H9 (cell line): ENCODE results near the gene GSG1L. TPM values are rescaled to one million over a fixed set of nuclear protein-coding genes. Genes with fewer than 3 reads are reported as not detected.

Experiments
- DNase-seq: peaks from one replicate; pipeline ENCODE4 v3.0.0-alpha.2; 2017
- H2AFZ ChIP-seq: one replicate; pipeline ENCODE4 v1.6.1; 2013; ENCODE audit warnings: mild to moderate bottlenecking, low read length, control low read depth, moderate library complexity
- H2AK5ac ChIP-seq: 2 replicates; pipeline ENCODE4 v1.6.1; 2013; ENCODE audit warnings: low read length, control low read depth, mixed read lengths; ENCODE audit not compliant: insufficient read length
- H2BK120ac ChIP-seq: one replicate; pipeline ENCODE4 v1.6.1; 2013; ENCODE audit warnings: low read depth, mild to moderate bottlenecking, low read length, control low read depth, inconsistent platforms; ENCODE audit not compliant: poor library complexity, severe bottlenecking
- H2BK12ac ChIP-seq: 2 replicates; pipeline ENCODE4 v1.6.1; 2013; ENCODE audit warnings: low read length, control low read depth, mixed read lengths, low read depth; ENCODE audit not compliant: insufficient read length
- H2BK15ac ChIP-seq: 2 replicates; pipeline ENCODE4 v1.6.1; 2013; ENCODE audit warnings: low read depth, low read length, control low read depth
- H2BK20ac ChIP-seq: one replicate; pipeline ENCODE4 v1.6.1; 2013; ENCODE audit warnings: low read depth, mild to moderate bottlenecking, low read length, control low read depth, inconsistent platforms; ENCODE audit not compliant: poor library complexity, severe bottlenecking
- H2BK5ac ChIP-seq: 2 replicates; pipeline ENCODE4 v1.6.1; 2013; ENCODE audit warnings: low read length, control low read depth, mixed read lengths; ENCODE audit not compliant: insufficient read length
- H3K14ac ChIP-seq: 2 replicates; pipeline ENCODE4 v1.6.1; 2013; ENCODE audit warnings: low read length, control low read depth; ENCODE audit not compliant: insufficient read depth
- H3K18ac ChIP-seq: 2 replicates; pipeline ENCODE4 v1.6.1; 2013; ENCODE audit warnings: low read depth, mild to moderate bottlenecking, mixed read lengths, low read length, control low read depth; ENCODE audit not compliant: insufficient read length
- H3K23ac ChIP-seq: 2 replicates; pipeline ENCODE4 v1.6.1; 2013; ENCODE audit warnings: low read length, control low read depth, mixed read lengths, low read depth; ENCODE audit not compliant: insufficient read length
- H3K23me2 ChIP-seq: 2 replicates; pipeline ENCODE4 v1.6.1; 2013; ENCODE audit warnings: low read depth, mild to moderate bottlenecking, mixed read lengths, low read length, control low read depth; ENCODE audit not compliant: insufficient read length, poor library complexity, severe bottlenecking
- H3K27ac ChIP-seq: 2 replicates; pipeline ENCODE4 v1.5.1; 2013; ENCODE audit warnings: low read length, control low read depth, mixed read lengths, low read depth; ENCODE audit not compliant: insufficient read length
- H3K27me3 ChIP-seq: 2 replicates; pipeline ENCODE4 v1.6.1; 2013; ENCODE audit warnings: low read length, control low read depth, inconsistent platforms; ENCODE audit not compliant: insufficient read depth
- H3K4ac ChIP-seq: 2 replicates; pipeline ENCODE4 v1.6.1; 2013; ENCODE audit warnings: low read depth, mild to moderate bottlenecking, control low read depth, inconsistent platforms, low read length, moderate library complexity
- H3K4me1 ChIP-seq: 2 replicates; pipeline ENCODE4 v1.6.1; 2013; ENCODE audit warnings: low read length, control low read depth, inconsistent platforms; ENCODE audit not compliant: insufficient read depth
- H3K4me2 ChIP-seq: 2 replicates; pipeline ENCODE4 v1.6.1; 2013; ENCODE audit warnings: low read length, control low read depth, mixed read lengths; ENCODE audit not compliant: insufficient read length, insufficient read depth
- H3K56ac ChIP-seq: 2 replicates; pipeline ENCODE4 v1.6.1; 2013; ENCODE audit warnings: low read depth, mild to moderate bottlenecking, mixed read lengths, low read length, control low read depth; ENCODE audit not compliant: insufficient read length
- H3K79me1 ChIP-seq: 2 replicates; pipeline ENCODE4 v1.6.1; 2013; ENCODE audit warnings: low read depth, mild to moderate bottlenecking, moderate library complexity, low read length, control low read depth, inconsistent platforms; ENCODE audit not compliant: insufficient read depth, poor library complexity, severe bottlenecking
- H3K79me2 ChIP-seq: 2 replicates; pipeline ENCODE4 v1.6.1; 2013; ENCODE audit warnings: low read length, control low read depth, inconsistent platforms; ENCODE audit not compliant: insufficient read depth
- H3K9ac ChIP-seq: 2 replicates; pipeline ENCODE4 v1.6.1; 2013; ENCODE audit warnings: low read length, control low read depth, mixed read lengths; ENCODE audit not compliant: insufficient read length; ENCODE audit errors: extremely low read depth
- H3K9me3 ChIP-seq: one replicate; pipeline ENCODE4 v1.6.1; 2013; ENCODE audit warnings: low read depth, low read length, inconsistent platforms; ENCODE audit not compliant: control insufficient read depth
- H3T11ph ChIP-seq: one replicate; pipeline ENCODE4 v1.6.1; 2013; ENCODE audit warnings: mild to moderate bottlenecking, low read length, control low read depth, inconsistent platforms
- H4K20me1 ChIP-seq: one replicate; pipeline ENCODE4 v1.6.1; 2013; ENCODE audit not compliant: control insufficient read depth, insufficient read length, insufficient read depth
- H4K5ac ChIP-seq: 2 replicates; pipeline ENCODE4 v1.6.1; 2013; ENCODE audit warnings: low read depth, mild to moderate bottlenecking, mixed read lengths, low read length, control low read depth; ENCODE audit not compliant: insufficient read length
- H4K8ac ChIP-seq: replicated peaks from 2 replicates; pipeline ENCODE4 v1.6.1; 2013; ENCODE audit warnings: low read length, control low read depth, mixed read lengths, low read depth; ENCODE audit not compliant: insufficient read length
- H4K91ac ChIP-seq: 2 replicates; pipeline ENCODE4 v1.6.1; 2013; ENCODE audit warnings: low read depth, mild to moderate bottlenecking, moderate library complexity, mixed read lengths, low read length, control low read depth; ENCODE audit not compliant: insufficient read length
- H3K27ac Mint-ChIP-seq, 3 experiments: 2 replicates in 2 of 3; 3 replicates in 1 of 3; pipeline ENCODE4 v1.8.0; 2020 to 2021; ENCODE audit warnings: mixed read lengths in 3 of 3, mild to moderate bottlenecking in 1 of 3, moderate library complexity in 1 of 3
- H3K27me3 Mint-ChIP-seq: 2 replicates; pipeline ENCODE4 v1.8.0; 2021; ENCODE audit warnings: low read depth, mild to moderate bottlenecking, moderate library complexity, mixed read lengths
- H3K36me3 Mint-ChIP-seq, 3 experiments: 2 replicates in 2 of 3; 3 replicates in 1 of 3; pipeline ENCODE4 v1.8.0; 2020 to 2021; ENCODE audit warnings: low read depth in 3 of 3, mixed read lengths in 3 of 3; ENCODE audit not compliant: insufficient read depth in 1 of 3
- H3K4me1 Mint-ChIP-seq, 2 experiments: 2 replicates each; pipeline ENCODE4 v1.8.0; 2020; ENCODE audit warnings: mixed read lengths in 2 of 2
- H3K4me3 Mint-ChIP-seq, 2 experiments: 2 replicates in 1 of 2; 3 replicates in 1 of 2; pipeline ENCODE4 v1.8.0; 2020 to 2021; ENCODE audit warnings: mild to moderate bottlenecking in 2 of 2, mixed read lengths in 2 of 2, moderate library complexity in 1 of 2
- H3K9me3 Mint-ChIP-seq, 2 experiments: 2 replicates in 1 of 2; 3 replicates in 1 of 2; pipeline ENCODE4 v1.8.0; 2020; ENCODE audit warnings: mild to moderate bottlenecking in 2 of 2, mixed read lengths in 2 of 2, moderate library complexity in 1 of 2
- WGBS: extraction: QIAGEN DNeasy Blood & Tissue Kit; methylation state at CpG from one replicate; pipeline ENCODE4 v1.1.7; 2013; ENCODE audit warnings: missing lambda C conversion rate, low lambda C conversion rate, mixed read lengths; ENCODE audit not compliant: insufficient read length; ENCODE audit errors: extremely low coverage; 5-methylcytosine and 5-hydroxymethylcytosine counted together
- total RNA-seq: library from RNA; stranded (reverse); gene quantifications from 2 replicates; pipeline ENCODE4 v1.2.1, GENCODE V29; 2021
- TF ChIP-seq, protein P1 (sequence below): fragments of 200-600 bp; sonication (generic); conservative IDR thresholded peaks from 3 replicates; pipeline ENCODE4 v1.8.0; 2021; ENCODE audit warnings: antibody characterized with exemption, mild to moderate bottlenecking

The GSG1L gene
- total RNA-seq, 1 experiment from 2014 or later, result 0.35 TPM

DNA sequence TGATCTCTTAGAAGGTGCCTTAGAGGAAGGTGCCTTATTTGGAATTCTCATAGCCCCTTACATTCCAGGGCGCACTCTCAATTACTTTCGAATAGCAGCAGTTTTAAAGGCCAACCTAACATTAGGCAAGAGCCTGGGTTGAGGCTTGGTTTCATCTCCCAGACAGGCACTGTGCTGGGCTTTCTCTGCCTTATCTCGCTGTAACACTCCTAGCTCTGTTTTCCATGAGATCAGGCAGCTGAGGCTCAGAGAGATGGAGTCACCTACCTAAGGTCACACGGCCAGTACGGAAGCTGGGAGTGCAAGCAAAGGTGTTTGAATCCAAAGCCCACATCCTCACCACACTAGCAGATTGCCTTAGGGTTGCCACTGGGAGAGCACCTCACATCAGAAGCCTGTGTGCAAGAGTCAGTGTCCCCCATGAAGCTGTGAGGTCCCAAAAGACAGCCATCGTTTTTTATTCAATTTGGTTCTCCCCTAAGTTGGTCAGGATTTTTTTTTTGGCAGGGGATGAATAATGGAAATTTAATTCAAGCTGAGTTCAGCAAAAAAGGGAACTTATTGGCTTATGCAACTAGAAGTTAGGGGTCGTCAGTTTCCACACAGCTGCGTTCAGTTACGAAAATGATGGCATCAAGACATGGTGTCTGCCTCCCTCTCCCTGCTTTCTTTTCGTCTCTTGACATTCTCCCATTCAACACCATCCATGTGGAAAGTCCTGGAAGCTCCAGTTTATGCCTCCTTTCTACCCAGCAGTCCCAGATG is 307.1 kb downstream of the GSG1L start:
- Mint-ChIP-seq H3K36me3 (peaks cover 0 to 2% (median 0%) of the 10 kb centered on the region in 3 experiments; a peak in 4 of 7 replicates), H3K4me3 (no peak overlapping the region), H3K9me3 (no peaks in the 10 kb centered on the region), H3K27me3 (no peaks in the 10 kb centered on the region), H3K27ac (no peak overlapping the region; a peak in 1 of 7 replicates), H3K4me1 (peaks cover 14 to 18% of the 10 kb centered on the region in 2 experiments)
- Histone ChIP-seq H2BK5ac (no peak overlapping the region), H3K4me2 (no peak overlapping the region), H3K27me3 (no peaks in the 10 kb centered on the region), H3K18ac (no peak overlapping the region), H2BK120ac (no peak overlapping the region), H3K4ac (no peak overlapping the region), H3K27ac (no peak overlapping the region), H3K9ac (no peak overlapping the region), H3K23ac (no peak overlapping the region), H2BK12ac (no peak overlapping the region), H3K9me3 (no peaks in the 10 kb centered on the region), H4K91ac (no peak overlapping the region), H3K23me2 (no peaks in the 10 kb centered on the region), H2BK15ac (no peak overlapping the region), H2AK5ac (no peak overlapping the region), H2BK20ac (no peak overlapping the region), H3K79me2 (no peaks in the 10 kb centered on the region), H3K79me1 (no peaks in the 10 kb centered on the region), H4K8ac (no peak overlapping the region), H4K5ac (no peak overlapping the region), H3K4me1 (no peaks in the 10 kb centered on the region), H2AFZ (no peak overlapping the region), H3K56ac (no peak overlapping the region), H3K14ac (no peak overlapping the region), H3T11ph (no peak overlapping the region), H4K20me1 (no peaks in the 10 kb centered on the region)
- no peak for DNase-seq
- no CpG with 5 or more reads among the region's 10 CpGs for WGBS
- TF ChIP-seq, protein P1, sequence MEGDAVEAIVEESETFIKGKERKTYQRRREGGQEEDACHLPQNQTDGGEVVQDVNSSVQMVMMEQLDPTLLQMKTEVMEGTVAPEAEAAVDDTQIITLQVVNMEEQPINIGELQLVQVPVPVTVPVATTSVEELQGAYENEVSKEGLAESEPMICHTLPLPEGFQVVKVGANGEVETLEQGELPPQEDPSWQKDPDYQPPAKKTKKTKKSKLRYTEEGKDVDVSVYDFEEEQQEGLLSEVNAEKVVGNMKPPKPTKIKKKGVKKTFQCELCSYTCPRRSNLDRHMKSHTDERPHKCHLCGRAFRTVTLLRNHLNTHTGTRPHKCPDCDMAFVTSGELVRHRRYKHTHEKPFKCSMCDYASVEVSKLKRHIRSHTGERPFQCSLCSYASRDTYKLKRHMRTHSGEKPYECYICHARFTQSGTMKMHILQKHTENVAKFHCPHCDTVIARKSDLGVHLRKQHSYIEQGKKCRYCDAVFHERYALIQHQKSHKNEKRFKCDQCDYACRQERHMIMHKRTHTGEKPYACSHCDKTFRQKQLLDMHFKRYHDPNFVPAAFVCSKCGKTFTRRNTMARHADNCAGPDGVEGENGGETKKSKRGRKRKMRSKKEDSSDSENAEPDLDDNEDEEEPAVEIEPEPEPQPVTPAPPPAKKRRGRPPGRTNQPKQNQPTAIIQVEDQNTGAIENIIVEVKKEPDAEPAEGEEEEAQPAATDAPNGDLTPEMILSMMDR, result no peak
